NCI-H187 (cell line): ENCODE results near the gene INMT.

ENCODE experiments used
- DNase-seq, 2 experiments: peaks; one replicate each; lab custom pipeline; 2025; lab: John Stamatoyannopoulos, UW

INMT gene

DNA sequence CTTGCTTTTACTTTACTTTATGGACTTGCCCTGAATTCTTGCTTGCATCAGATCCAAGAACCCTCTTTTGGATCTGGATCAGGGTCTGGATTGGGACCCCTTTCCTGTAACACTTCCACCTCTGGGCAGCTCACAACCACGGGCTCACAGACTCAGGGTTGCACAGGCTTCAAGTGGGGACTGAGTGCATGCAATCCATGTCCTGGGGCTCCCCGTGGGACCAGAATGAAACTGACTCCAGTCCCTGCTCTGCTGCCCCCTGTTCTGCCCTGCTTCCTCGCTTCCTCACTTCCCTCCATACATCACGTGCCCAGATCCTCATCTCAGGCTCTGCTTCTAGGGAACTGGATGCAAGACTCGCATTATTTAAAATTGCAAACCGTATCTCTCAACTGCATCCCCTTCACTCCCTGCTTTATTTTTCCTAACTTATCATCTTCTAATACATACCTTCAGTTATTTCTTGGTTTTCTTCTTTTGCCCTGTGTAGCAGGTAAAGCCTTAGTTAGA, 23.3 kb upstream of the INMT start:
- no peak for DNase-seq

DNA sequence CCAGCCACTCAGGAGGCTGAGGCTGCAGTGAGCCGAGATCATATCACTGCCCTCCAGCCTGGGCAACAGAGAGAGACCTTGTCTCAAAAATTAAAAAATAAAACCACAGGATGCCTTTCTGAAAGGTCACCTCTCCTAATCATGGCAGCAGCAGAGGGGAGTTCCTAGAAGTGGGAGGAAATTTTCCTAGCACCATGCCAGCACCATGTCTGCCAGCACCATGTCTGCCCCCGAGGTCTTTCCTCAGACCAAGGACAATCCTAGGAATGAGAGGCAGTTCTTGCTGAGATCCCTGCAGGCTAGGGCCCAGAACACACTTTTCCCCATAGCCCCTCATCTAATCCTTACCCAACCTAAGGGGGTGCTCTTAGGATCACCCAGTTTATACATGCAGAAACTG, 22.3 kb upstream of the INMT start:
- no peak for DNase-seq

GRCh38 chr7:30730097-30730496, 21.8 kb upstream of the INMT start:
- DNase-seq, result no peak

DNA sequence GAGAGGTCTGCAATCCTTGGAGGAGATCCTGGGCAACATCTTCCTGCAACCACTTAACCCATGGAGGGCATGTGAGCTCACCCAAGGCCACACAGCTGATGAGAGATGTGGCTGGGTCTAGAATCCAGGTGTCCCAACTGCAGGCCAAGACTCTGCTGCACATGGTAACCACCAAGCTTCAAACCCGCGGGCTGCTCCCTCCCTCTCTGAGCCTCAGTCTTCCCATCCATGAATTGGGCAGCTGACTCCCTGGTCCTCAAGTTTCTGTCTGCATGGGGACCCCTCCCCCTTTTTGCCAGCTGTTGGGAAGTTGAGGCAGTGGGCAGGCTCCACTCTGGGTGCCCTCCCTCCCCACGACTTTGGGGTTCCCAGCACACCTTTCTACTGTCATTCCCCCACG, 20.9 kb upstream of the INMT start:
- DNase-seq, result no peak

GRCh38 chr7:30731581-30731980, 20.4 kb upstream of the INMT start:
- DNase-seq, result no peak

DNA sequence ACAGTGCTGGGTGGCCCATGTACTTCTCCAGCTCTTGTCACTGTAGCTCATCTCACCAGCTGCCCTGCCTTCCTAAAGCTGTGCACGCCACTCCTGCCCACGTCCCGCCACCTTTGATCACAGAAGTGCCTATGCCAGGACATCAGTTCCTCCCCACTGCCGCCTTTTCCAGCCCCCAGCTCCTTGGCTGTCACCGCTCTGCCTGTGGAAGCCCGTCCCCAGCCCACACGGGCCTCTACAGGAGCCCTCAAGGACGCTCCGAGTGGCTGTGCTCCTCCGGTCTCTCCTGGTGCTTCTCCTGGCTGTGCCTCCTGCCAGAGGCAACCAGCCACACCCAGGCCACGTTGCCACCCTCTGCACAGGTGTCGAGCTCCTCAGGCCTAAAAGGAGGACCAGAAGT, 19.3 kb upstream of the INMT start:
- DNase-seq, result no peak

GRCh38 chr7:30733216-30733615, 18.7 kb upstream of the INMT start:
- no peak for DNase-seq

GRCh38 chr7:30733691-30734090, 18.2 kb upstream of the INMT start:
- no peak for DNase-seq

GRCh38 chr7:30734497-30734896, 17.4 kb upstream of the INMT start:
- DNase-seq, result no peak

DNA sequence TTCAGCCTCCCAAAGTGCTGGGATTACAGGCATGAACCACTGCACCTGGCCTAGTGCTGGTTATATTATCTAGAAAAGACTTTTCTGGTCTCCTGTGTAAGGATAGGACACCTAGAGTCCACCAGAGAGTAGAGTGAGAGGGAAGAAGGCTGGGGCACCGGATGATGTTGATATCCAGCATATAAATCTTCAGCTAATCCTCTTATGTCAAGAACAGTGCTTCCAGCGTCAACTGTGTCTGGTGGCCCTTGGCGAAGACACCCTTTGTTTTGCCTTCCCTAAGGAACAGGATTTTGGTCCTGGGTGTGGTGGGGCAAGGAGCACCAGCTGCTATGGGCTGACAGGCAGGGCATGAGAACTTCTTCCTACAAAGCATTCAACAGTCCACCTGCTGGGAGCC, 16.3 kb upstream of the INMT start:
- DNase-seq, result no peak

- DNase-seq, result no peak
Observed at GRCh38 chr7:30736291-30736690, 15.6 kb upstream of the INMT start.

- no peak for DNase-seq
Observed at GRCh38 chr7:30738026-30738915, 13.7 kb upstream of the INMT start.

DNA sequence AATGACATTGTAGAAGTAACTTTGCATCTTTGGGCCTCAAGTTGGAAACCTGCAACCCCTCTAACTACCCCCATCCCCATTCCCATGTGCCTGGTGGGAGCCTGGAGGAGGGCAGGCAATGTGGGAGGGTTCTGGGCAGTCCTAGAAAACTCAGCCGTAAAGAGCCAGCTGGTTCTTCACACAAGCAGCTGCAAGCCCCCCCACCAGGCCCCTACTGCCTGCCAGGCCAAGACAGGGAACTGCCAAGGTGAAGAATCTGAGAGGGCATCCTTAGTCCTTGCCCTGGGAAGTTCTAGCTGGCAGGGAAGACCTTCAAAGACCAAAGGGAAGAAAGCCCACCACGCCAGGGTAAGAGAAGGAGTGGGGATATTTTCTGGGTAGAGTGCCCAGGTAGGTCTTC, 12.2 kb upstream of the INMT start:
- DNase-seq, result no peak

GRCh38 chr7:30740417-30741181, 11.3 kb upstream of the INMT start:
- peak; percentile 15 to 22 for DNase-seq

GRCh38 chr7:30741289-30741688, 10.6 kb upstream of the INMT start:
- no peak for DNase-seq

DNA sequence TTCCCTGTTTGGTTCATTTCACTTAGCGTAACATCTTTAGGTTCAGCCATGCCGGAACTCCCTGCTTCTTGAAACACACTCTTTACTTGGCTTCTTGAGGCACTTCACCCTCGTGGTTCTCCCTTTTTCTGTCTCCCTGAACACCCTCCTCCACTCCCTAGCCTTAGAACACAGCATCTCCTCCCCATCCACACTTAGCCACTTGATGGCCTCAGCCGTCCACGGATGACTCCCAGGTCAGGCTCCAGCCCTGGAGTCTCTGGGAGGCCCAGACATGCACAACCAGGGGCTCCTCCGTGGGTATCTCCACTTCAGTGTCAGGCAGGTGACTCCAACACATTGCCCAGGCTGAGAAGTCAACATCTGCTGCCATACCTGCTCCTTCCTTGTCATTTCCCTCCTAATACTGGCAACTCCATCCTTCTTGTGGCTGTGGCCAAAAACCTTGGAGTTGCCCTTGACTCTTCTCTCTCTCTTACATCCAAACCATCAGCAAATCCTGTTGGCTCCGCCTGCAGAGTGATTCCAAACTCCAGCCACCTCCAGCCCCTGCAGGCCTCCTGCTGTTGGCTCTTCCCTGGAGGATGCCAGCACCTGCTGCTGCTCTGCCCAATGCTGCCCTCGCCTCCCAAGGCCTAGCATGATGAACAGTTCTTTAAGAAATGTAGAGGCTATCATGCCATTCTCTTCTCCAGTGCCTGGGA, 8.4 kb upstream of the INMT start:
- no peak for DNase-seq

DNA sequence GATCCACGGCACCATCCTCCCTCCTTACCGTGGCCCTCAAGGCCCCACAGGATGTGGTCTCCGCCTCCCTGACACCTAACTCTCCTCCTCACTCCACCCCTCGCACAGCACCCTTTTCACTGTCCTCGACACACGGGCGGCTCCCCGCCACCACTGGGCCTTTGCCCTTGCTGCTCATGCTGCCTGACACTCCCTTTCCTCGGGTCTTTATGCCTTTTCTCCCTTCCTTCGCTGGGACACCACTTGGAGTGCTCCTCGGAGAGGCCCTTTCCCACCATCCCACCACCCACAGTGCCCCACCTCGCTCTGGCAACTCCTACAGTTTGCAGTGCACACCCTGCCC, 7.9 kb upstream of the INMT start:
- no peak for DNase-seq

- no peak for DNase-seq
Observed at GRCh38 chr7:30745261-30745941, 6.5 kb upstream of the INMT start.

DNA sequence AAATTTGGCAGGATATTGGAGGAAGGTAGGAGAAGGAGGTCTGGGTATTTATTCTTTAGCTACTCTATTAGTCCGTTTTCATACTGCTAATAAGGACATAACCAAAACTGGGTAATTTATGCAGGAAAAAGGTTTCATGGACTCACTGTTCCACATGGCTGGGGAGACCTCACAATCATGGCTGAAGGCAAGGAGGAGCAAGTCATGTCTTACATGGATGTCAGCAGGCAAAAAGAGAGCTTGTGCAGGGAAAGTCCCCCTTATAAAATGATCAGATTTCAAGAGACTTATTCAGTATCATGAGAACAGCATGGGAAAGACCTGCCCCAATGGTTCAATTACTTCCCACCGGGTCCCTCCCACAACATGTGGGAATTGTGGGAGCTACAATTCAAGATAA, 1.9 kb upstream of the INMT start:
- no peak for DNase-seq

DNA sequence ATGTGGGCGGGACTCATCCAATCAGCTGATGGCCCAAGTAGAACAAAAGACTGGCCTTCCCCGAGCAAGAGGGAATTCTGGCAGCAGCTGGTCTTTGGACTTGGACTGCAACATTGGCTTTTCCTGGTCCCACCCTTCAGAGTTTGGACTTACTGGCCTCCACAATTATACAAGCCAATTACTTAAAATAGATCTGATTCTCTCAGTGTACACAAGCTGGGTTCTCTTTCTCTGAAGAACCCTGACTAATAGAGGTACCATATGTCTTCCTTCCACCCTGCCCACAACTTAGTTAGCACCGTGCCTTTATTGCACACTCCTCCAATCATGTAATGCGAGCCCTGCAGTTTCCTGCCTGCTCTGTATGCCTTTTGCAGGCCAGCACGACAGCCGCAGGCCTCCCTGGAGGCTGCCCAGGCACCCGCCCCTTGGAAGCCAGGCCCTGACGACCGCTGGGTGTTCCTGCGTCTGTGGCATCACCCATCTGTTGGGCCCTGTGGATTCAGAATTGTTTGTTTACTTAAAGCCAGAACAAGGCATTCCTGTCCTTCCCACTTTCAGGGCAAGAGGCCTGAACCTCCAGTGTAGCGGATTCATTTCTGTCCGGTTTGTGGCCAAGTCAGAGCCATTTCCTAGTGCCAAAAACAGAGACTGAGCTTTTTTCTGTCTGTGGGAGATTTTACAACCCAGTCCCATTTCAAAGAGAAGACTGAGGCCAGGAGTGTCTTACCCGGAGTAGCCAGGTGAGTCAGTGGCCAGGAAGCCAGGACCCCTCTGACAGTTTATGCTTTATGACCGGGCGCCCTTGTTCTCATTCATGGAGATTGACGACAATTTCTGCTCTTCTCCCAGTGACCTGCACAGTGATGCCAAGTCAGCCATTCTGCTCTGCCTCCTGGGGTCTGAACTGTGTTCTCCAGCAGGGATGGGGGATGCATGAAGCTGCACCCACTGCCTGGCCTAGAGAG, 968 bp upstream of the INMT start:
- no peak for DNase-seq

DNA sequence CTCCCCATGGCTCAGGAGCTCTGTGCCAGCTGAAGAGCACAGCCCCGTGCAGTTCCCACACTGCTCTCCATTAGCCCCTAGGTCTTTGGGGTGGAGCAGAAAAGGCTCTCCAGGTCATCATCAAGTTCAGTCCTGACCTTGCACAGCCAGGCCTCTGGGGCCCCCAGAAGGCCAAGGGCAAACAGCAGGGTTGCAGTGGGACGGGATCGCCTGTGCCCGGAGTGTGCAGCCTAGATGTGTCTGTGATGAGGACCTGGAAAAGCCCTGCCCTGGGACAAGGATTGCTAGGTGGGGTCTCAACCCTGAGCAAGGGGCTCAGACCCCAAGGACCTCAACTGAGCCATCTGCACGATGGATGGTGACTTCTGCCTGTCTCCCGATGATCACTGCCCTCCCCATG, 549 bp downstream of the INMT start:
- no peak for DNase-seq
